ENCODE measurements around the gene ELFN2. TPM values are rescaled to one million over a fixed set of nuclear protein-coding genes. Genes with fewer than 3 reads are reported as not detected.

Gene ELFN2
- total and polyA plus RNA-seq, 4 donors, result 0.07 to 0.19 (median 0.08) TPM; not detected in 1

- TF ChIP-seq REST (IDR thresholded peaks at IDR 0.05), result no peak
- TF ChIP-seq NR2F2 (IDR thresholded peaks at IDR 0.05), result no peak
Observed at GRCh38 chr22:37353839-37354238, 73.4 kb downstream of the ELFN2 start (continued).

- Histone ChIP-seq H3K4me3 (ENCODE audit: low read depth in 1 of 3, low read length in 3 of 3) (no peak overlapping the region), H3K9ac (ENCODE audit: low read depth in 1 of 2, low read length in 2 of 2) (no peak overlapping the region), H3K9me3 (ENCODE audit: control insufficient read depth in 4 of 4, low read length in 3 of 4) (no peaks in the 10 kb centered on the region), H3K36me3 (ENCODE audit: control insufficient read depth in 4 of 4, insufficient read depth in 3 of 4, low read depth in 1 of 4, low read length in 3 of 4) (no peaks in the 10 kb centered on the region), H3K4me1 (ENCODE audit: control insufficient read depth in 4 of 4, insufficient read depth in 4 of 4, low read length in 3 of 4) (no peaks in the 10 kb centered on the region), H3K27ac (ENCODE audit: low read depth in 1 of 2, low read length in 2 of 2) (no peak overlapping the region), H3K27me3 (ENCODE audit: control insufficient read depth in 4 of 4, insufficient read depth in 4 of 4, low read length in 3 of 4) (no peaks in the 10 kb centered on the region)
- no peak for DNase-seq (ENCODE audit: low spot score)
- 84% methylated on average over 7 of the region's 7 CpGs for WGBS
- TF ChIP-seq YY1 (IDR thresholded peaks at IDR 0.05) (no peak), JUND (IDR thresholded peaks at IDR 0.05) (no peak), HNF4G (IDR thresholded peaks at IDR 0.05) (no peak), SP1 (IDR thresholded peaks at IDR 0.05) (no peak), MAX (IDR thresholded peaks at IDR 0.05) (no peak), RAD21 (IDR thresholded peaks at IDR 0.05) (no peak)
Observed at GRCh38 chr22:37352481-37352880, 74.8 kb downstream of the ELFN2 start.

- WGBS, result 75% methylated on average over 3 of the region's 3 CpGs
- Histone ChIP-seq H3K4me3 (ENCODE audit: low read depth in 1 of 3, low read length in 3 of 3) (no peak overlapping the region), H3K9ac (ENCODE audit: low read depth in 1 of 2, low read length in 2 of 2) (no peak overlapping the region), H3K27ac (ENCODE audit: low read depth in 1 of 2, low read length in 2 of 2) (no peak overlapping the region), H3K9me3 (ENCODE audit: control insufficient read depth in 4 of 4, low read length in 3 of 4) (no peaks in the 10 kb centered on the region), H3K4me1 (ENCODE audit: control insufficient read depth in 4 of 4, insufficient read depth in 4 of 4, low read length in 3 of 4) (no peaks in the 10 kb centered on the region), H3K27me3 (ENCODE audit: control insufficient read depth in 4 of 4, insufficient read depth in 4 of 4, low read length in 3 of 4) (no peaks in the 10 kb centered on the region), H3K36me3 (ENCODE audit: control insufficient read depth in 4 of 4, insufficient read depth in 3 of 4, low read depth in 1 of 4, low read length in 3 of 4) (no peaks in the 10 kb centered on the region)
- TF ChIP-seq SP1 (IDR thresholded peaks at IDR 0.05) (no peak), CTCF (IDR thresholded peaks at IDR 0.05; ENCODE audit: low read depth, low read length, missing input control) (no peak), YY1 (IDR thresholded peaks at IDR 0.05) (no peak), ZBTB33 (IDR thresholded peaks at IDR 0.05) (no peak), FOXA1 (IDR thresholded peaks at IDR 0.05) (no peak), GABPA (IDR thresholded peaks at IDR 0.05 in 1 of 2, conservative IDR thresholded peaks at IDR 0.05 in 1 of 2) (no peak), EGR1 (IDR thresholded peaks at IDR 0.05; ENCODE audit: low read depth in 2 of 2) (no peak), TAF1 (conservative IDR thresholded peaks at IDR 0.05) (no peak), ATF3 (IDR thresholded peaks at IDR 0.05) (no peak), RAD21 (IDR thresholded peaks at IDR 0.05) (no peak), NR2F2 (IDR thresholded peaks at IDR 0.05) (no peak), REST (IDR thresholded peaks at IDR 0.05) (no peak), HNF4A (conservative IDR thresholded peaks at IDR 0.05) (no peak)
- no peak for DNase-seq (ENCODE audit: low spot score)
Observed at GRCh38 chr22:37351232-37351631, 76.0 kb downstream of the ELFN2 start.

Measured in liver (tissue), 9 donors.